ENCODE measurements around the gene LRP1B. TPM values are rescaled to one million over a fixed set of nuclear protein-coding genes. Genes with fewer than 3 reads are reported as not detected.

LRP1B gene
- total RNA-seq, 2 experiments from 2014 or later = not detected

DNA sequence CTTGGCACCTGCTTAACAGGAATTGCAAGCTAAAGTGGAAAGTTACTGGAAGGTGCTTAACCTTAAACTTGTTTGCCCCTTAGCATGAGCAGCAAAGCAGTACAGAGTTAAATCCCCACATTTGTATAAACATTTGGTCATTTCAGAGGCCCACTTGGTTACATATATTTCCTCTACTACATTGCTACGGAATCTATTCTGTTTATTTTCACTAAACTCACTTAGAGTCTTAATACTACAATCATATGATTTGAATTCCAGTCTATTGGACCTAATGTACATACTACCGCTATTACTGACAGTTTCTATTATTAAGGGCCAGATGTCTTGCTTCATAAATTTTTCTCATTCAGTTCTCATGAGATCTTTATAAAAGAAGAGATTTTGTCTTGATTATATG, 1294.0 kb downstream of the LRP1B start:
- H3K27me3 Mint-ChIP-seq = no peaks in the 10 kb centered on the region
- H3K4me3 Mint-ChIP-seq = no peak overlapping the region
- no peak for DNase-seq
- H3K4me1 Mint-ChIP-seq = no peaks in the 10 kb centered on the region
- ChIA-PET CTCF (no interaction called here), POLR2A (no interaction called here)
- H3K36me3 Mint-ChIP-seq (ENCODE audit: low read depth) = no peaks in the 10 kb centered on the region
- H3K27ac Mint-ChIP-seq = no peak overlapping the region
- H3K9me3 Mint-ChIP-seq = peaks cover 7% of the 10 kb centered on the region

DNA sequence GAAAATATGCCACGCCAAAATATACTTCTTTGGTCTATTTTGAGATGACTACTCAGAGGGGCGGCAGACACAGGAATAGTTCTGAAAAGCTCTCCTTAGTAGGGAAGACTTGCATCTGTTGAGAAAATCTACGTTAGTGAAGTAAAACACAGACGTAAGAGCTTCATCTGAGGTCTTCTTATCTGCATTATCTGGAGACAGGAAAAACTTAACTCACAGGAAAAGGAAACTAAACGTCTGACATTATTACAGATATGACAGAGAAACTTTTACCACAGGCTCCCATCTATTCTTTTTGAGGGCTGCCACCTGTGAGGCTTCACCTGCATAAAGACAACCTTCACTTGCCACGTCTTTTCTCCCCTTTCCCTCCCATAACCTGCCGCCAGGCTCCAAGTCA, 1295.7 kb downstream of the LRP1B start:
- Mint-ChIP-seq H3K9me3 (peaks cover 7% of the 10 kb centered on the region), H3K4me3 (no peak overlapping the region), H3K27me3 (no peaks in the 10 kb centered on the region), H3K27ac (no peak overlapping the region), H3K36me3 (ENCODE audit: low read depth) (no peaks in the 10 kb centered on the region), H3K4me1 (no peaks in the 10 kb centered on the region)
- no peak for DNase-seq
- ChIA-PET CTCF (no interaction called here), POLR2A (no interaction called here)

- DNase-seq = no peak
- no peak overlapping the region for H3K4me3 Mint-ChIP-seq
- no peak overlapping the region for H3K27ac Mint-ChIP-seq
- no peaks in the 10 kb centered on the region for H3K4me1 Mint-ChIP-seq
- H3K9me3 Mint-ChIP-seq = no peaks in the 10 kb centered on the region
- ChIA-PET CTCF (no interaction called here), POLR2A (no interaction called here)
- no peaks in the 10 kb centered on the region for H3K36me3 Mint-ChIP-seq (ENCODE audit: low read depth)
- no peaks in the 10 kb centered on the region for H3K27me3 Mint-ChIP-seq
Measured at GRCh38 chr2:140814141-140814540, 1316.7 kb downstream of the LRP1B start.

DNA sequence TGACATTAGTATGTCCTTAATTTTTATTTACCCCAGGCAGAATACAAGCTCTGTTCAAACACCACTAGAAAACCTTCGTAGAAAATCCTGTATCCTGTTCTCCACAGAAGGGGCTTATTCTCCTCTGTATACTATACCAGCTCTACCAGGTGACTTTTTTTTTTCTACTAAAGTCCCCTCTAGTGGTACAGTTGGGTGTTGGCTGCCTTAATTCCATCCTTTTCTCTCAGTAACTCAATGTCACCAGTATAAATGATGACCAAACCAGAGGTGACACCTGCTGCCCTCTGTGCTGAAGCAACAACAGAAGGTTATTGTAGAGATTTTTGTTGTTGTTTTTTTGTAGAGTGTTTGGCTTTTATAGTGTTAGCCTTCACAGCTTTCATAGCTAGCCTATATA, 1322.0 kb downstream of the LRP1B start:
- no peak overlapping the region for H3K27ac Mint-ChIP-seq
- H3K36me3 Mint-ChIP-seq (ENCODE audit: low read depth) = no peaks in the 10 kb centered on the region
- POLR2A ChIA-PET = no interaction called here
- H3K27me3 Mint-ChIP-seq = no peaks in the 10 kb centered on the region
- no peaks in the 10 kb centered on the region for H3K9me3 Mint-ChIP-seq
- H3K4me3 Mint-ChIP-seq = no peak overlapping the region
- no peak for DNase-seq
- H3K4me1 Mint-ChIP-seq = no peaks in the 10 kb centered on the region
- CTCF ChIA-PET = no interaction called here

- ChIA-PET CTCF (no interaction called here), POLR2A (no interaction called here)
- no peaks in the 10 kb centered on the region for H3K9me3 Mint-ChIP-seq
- no peak overlapping the region for H3K4me3 Mint-ChIP-seq
- no peak overlapping the region for H3K27ac Mint-ChIP-seq
- no peaks in the 10 kb centered on the region for H3K27me3 Mint-ChIP-seq
- no peak for DNase-seq
- H3K36me3 Mint-ChIP-seq (ENCODE audit: low read depth) = no peaks in the 10 kb centered on the region
- no peaks in the 10 kb centered on the region for H3K4me1 Mint-ChIP-seq
Measured at GRCh38 chr2:140808211-140808610, 1322.6 kb downstream of the LRP1B start.

DNA sequence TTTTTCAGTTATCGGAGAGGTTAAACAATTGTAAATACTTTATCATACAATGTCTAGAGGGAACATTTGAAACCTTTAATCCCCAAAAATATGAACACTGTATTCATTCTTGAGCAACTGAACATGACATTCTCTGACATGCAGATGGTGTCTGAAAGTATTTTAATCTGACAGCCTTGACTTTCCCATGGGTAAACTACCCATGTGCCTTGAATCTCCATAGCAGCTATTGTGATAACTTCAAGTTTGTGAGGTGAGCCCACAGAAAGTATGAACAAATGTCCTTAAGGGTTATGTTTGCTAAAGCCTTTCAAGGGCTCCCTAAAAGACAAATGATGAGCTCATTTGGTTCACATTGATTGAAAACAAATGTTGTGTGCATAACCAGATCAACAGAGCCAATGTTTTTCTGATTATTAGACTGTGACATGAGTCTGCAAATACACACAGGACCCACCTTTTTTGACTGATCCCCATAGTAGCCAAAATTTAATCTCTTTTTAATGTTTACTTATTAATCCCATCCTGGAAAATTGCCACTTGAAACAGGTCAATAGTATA, 1326.0 kb downstream of the LRP1B start:
- Mint-ChIP-seq H3K9me3 (peaks cover 3% of the 10 kb centered on the region), H3K27me3 (no peaks in the 10 kb centered on the region), H3K4me3 (no peak overlapping the region), H3K36me3 (ENCODE audit: low read depth) (no peaks in the 10 kb centered on the region), H3K27ac (no peak overlapping the region), H3K4me1 (no peaks in the 10 kb centered on the region)
- no peak for DNase-seq
- ChIA-PET CTCF (no interaction called here), POLR2A (no interaction called here)

GRCh38 chr2:140801311-140801710, 1329.5 kb downstream of the LRP1B start:
- Mint-ChIP-seq H3K4me3 (no peak overlapping the region), H3K27ac (no peak overlapping the region), H3K27me3 (no peaks in the 10 kb centered on the region), H3K4me1 (no peaks in the 10 kb centered on the region), H3K9me3 (peaks cover 8% of the 10 kb centered on the region), H3K36me3 (ENCODE audit: low read depth) (no peaks in the 10 kb centered on the region)
- CTCF ChIA-PET = no interaction called here
- DNase-seq = no peak
- POLR2A ChIA-PET = no interaction called here

DNA sequence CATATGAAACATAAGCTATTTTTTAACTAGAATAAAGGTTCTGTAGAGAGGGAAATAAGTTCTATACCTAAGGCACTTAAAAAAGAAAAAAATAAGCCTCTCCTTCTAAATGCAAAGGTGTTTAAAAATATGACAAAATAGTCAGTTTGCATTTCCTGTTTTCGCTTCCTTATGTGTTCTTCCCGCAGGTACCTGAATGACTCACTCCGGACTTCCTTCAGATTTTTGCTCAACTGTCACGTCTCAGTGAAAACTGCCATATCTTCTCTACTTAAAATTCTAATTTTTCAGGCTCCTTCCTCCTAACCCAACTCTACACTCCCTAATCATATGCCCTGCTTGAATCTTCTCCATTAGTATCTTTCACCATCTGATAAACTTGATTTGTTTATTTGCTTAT, 1333.1 kb downstream of the LRP1B start:
- Mint-ChIP-seq H3K27ac (no peak overlapping the region), H3K4me1 (no peaks in the 10 kb centered on the region), H3K9me3 (peaks cover 6% of the 10 kb centered on the region), H3K4me3 (no peak overlapping the region), H3K36me3 (ENCODE audit: low read depth) (no peaks in the 10 kb centered on the region), H3K27me3 (no peaks in the 10 kb centered on the region)
- CTCF ChIA-PET = no interaction called here
- DNase-seq = no peak
- POLR2A ChIA-PET = no interaction called here

GRCh38 chr2:140791802-140792201, 1339.0 kb downstream of the LRP1B start:
- no peak overlapping the region for H3K4me3 Mint-ChIP-seq
- H3K9me3 Mint-ChIP-seq = peaks cover 2% of the 10 kb centered on the region
- H3K4me1 Mint-ChIP-seq = no peaks in the 10 kb centered on the region
- ChIA-PET POLR2A (no interaction called here), CTCF (no interaction called here)
- DNase-seq = no peak
- no peaks in the 10 kb centered on the region for H3K27me3 Mint-ChIP-seq
- no peak overlapping the region for H3K27ac Mint-ChIP-seq
- H3K36me3 Mint-ChIP-seq (ENCODE audit: low read depth) = no peaks in the 10 kb centered on the region

- DNase-seq = no peak
- Mint-ChIP-seq H3K9me3 (peaks cover 3% of the 10 kb centered on the region), H3K27ac (no peak overlapping the region), H3K36me3 (ENCODE audit: low read depth) (no peaks in the 10 kb centered on the region), H3K4me3 (no peak overlapping the region), H3K27me3 (no peaks in the 10 kb centered on the region), H3K4me1 (no peaks in the 10 kb centered on the region)
- CTCF ChIA-PET = no interaction called here
- POLR2A ChIA-PET = no interaction called here
Measured at GRCh38 chr2:140786585-140786984, 1344.2 kb downstream of the LRP1B start.

GRCh38 chr2:140775411-140775810, 1355.4 kb downstream of the LRP1B start:
- Mint-ChIP-seq H3K4me3 (no peak overlapping the region), H3K27ac (no peak overlapping the region), H3K9me3 (no peaks in the 10 kb centered on the region), H3K4me1 (no peaks in the 10 kb centered on the region), H3K27me3 (no peaks in the 10 kb centered on the region), H3K36me3 (ENCODE audit: low read depth) (no peaks in the 10 kb centered on the region)
- POLR2A ChIA-PET = no interaction called here
- DNase-seq = no peak
- CTCF ChIA-PET = interaction anchor here (0.7 kb wide), 1 partner anchor 382 kb away, joined by 3 read pairs; no protein-coding TSS in a partner anchor

- H3K36me3 Mint-ChIP-seq (ENCODE audit: low read depth) = no peaks in the 10 kb centered on the region
- DNase-seq = no peak
- H3K27me3 Mint-ChIP-seq = no peaks in the 10 kb centered on the region
- CTCF ChIA-PET = no interaction called here
- POLR2A ChIA-PET = no interaction called here
- no peaks in the 10 kb centered on the region for H3K9me3 Mint-ChIP-seq
- no peaks in the 10 kb centered on the region for H3K4me1 Mint-ChIP-seq
- H3K4me3 Mint-ChIP-seq = no peak overlapping the region
- no peak overlapping the region for H3K27ac Mint-ChIP-seq
Measured at GRCh38 chr2:140770645-140771044, 1360.2 kb downstream of the LRP1B start.

DNA sequence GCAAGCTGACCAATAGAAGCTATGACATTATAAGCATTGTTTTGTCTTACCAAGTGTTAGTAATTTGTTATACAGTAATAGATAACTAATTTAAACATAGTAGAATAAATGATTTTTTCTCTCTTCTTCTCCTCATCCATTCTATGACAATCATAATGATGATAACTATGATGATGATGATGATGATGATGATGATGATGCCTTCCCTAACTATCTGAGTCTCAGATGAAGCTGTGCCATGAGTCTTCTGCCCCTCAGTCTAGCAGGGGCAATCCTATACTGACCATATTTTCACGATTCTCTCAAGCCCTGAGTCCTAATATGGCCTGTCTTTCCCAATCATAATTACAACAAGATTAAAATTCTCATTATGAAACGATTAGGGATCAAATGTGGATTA, 1369.0 kb downstream of the LRP1B start:
- no peak for DNase-seq
- H3K27me3 Mint-ChIP-seq = no peaks in the 10 kb centered on the region
- H3K36me3 Mint-ChIP-seq (ENCODE audit: low read depth) = no peaks in the 10 kb centered on the region
- H3K4me3 Mint-ChIP-seq = no peak overlapping the region
- ChIA-PET CTCF (no interaction called here), POLR2A (no interaction called here)
- no peaks in the 10 kb centered on the region for H3K4me1 Mint-ChIP-seq
- H3K27ac Mint-ChIP-seq = no peak overlapping the region
- H3K9me3 Mint-ChIP-seq = peaks cover 3% of the 10 kb centered on the region

DNA sequence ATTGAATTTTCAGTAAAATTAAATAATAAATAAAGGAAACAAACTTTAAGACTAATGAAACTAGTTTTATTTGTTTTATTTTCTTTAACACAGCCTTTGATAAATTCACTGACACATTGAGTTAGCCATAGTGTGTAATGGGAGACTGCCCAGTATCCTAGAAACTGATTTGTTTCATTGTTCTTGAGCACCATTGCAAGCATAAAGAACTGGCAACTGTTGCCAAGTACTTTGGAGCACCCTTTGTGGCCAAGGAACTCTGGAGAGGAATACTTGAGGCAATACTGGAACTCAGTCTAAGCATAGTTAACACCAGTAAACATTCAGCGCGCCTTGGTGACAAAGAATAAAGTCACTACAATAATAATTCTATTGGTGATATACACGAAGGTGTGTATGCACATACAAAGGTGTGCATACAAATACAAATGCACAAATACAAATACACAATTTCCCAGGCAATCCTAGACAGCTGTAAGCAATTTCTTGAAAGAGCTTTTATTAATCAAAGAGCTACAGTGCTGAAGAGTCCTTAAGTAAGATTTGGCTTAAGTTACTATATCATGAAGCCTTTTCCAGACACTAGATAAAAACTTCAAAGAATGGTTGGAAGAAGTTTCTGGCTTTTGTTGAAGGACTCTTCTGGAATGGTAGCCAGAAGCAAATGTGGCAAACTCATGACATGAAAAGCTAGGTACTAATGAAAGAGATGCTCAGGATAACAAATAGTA, 1371.2 kb downstream of the LRP1B start:
- ChIA-PET POLR2A (no interaction called here), CTCF (no interaction called here)
- Mint-ChIP-seq H3K4me1 (no peaks in the 10 kb centered on the region), H3K27me3 (no peaks in the 10 kb centered on the region), H3K9me3 (peaks cover 3% of the 10 kb centered on the region), H3K4me3 (no peak overlapping the region), H3K36me3 (ENCODE audit: low read depth) (no peaks in the 10 kb centered on the region), H3K27ac (no peak overlapping the region)
- no peak for DNase-seq

Measured in activated CD4-positive, alpha-beta T cell treated with anti-CD3 and anti-CD28 coated beads, Interleukin-2, amount 10 ng/mL, durations not matched to agents 7 days and 5 days (primary cell).